GM18858 (cell line): ENCODE measurements around the gene MLNR.

ENCODE experiments used
- ATAC-seq: cut with Tn5 transposase; IDR thresholded peaks from one replicate; pipeline ENCODE4 v1.9.1; 2021; ENCODE audit not compliant: unreplicated experiment

MLNR gene, protein sequence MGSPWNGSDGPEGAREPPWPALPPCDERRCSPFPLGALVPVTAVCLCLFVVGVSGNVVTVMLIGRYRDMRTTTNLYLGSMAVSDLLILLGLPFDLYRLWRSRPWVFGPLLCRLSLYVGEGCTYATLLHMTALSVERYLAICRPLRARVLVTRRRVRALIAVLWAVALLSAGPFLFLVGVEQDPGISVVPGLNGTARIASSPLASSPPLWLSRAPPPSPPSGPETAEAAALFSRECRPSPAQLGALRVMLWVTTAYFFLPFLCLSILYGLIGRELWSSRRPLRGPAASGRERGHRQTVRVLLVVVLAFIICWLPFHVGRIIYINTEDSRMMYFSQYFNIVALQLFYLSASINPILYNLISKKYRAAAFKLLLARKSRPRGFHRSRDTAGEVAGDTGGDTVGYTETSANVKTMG

GRCh38 chr13:49220036-49220855 lies at the start of gene MLNR:
Gene MLNR, plus strand, starts transcription at chr13:49220338. Its CDS starts 0 bp downstream, at chr13:49220338.
- no peak for ATAC-seq

DNA sequence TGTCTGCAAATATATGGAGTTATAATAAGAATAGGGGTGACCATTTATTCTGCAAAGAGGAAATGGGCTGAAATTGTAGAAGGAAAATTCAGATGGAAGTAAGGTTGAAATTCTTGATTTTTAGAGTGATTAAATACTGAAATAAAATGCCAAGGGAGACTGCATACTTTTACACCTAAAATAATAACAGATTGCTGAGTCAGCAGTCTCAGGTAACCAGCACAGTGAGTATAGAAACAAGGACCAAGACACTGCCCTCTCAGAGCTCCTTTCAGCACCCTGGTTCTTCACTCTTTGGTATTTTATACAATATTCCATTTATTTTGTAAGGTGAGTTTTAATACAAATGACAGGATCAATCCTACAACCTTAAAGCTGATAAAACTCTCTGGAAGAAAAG lies 48.8 kb upstream of the MLNR start:
- no peak for ATAC-seq

DNA sequence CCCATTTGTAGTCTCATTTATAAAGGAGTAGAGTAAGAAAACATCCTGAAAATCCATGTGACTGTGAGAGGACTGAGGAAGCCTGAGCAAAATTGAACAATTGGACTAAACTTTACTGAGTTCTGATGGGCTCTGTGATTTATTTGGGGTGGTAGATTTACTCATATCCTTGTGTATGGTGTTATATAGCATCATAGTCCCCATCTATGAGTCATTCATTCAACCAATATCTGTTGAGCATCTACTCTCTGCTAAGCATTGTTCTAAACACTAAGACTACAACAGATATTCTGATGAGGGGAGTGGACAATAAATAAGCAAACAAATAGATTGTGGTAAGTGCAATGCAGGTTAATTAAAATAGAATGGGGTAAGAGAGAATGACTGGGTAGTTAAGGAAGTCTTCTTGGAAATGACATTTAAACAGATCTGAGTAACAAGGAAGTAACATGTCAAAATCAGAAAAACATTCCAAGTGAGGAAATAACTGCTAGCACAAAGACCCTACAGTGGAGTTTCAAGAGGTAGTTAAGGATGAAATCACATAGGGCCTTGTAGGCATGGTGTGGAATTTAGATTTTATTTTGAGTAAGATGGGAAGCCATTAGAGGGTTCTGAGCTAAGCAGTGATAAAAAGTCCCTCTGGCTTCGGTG lies 36.3 kb upstream of the MLNR start:
- ATAC-seq = no peak

GRCh38 chr13:49184621-49185020 lies 35.5 kb upstream of the MLNR start:
- ATAC-seq = no peak

DNA sequence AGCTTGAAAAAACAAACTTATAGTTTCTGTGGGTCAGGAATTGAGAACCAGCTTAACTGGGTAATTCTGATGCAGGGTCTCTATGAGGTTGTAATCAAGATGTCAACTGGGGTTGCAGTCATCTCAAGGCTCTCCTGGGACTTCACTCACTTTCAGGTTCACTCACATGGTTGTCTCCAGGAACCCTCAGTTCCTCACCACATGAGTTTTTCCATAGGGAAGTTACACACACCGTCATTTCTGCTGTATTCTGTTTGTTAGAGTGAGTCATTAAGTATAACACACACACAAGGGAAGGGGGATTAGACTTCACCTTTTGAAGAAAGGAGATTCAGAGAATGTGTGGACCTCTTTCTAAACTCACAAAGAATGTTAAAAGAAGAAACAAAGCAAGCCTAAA lies 34.9 kb upstream of the MLNR start:
- ATAC-seq = no peak

DNA sequence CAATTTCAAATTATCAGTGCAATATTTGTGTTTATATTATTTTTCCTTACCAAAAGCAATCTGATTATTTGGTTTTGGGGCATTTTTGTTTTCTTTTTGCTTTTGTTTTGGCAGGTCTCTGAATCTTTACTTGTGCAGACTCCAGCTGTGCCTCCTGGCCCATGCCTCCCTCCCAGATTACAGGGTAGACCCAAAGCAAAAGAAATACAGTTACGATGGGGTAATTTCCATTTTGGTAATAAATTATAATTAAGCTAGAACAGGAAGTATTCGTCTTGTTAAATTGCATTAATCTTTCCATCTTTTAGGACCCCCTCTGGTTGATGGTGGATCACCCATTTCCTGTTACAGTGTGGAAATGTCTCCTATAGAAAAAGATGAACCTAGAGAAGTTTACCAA lies 29.2 kb upstream of the MLNR start:
- ATAC-seq = no peak

DNA sequence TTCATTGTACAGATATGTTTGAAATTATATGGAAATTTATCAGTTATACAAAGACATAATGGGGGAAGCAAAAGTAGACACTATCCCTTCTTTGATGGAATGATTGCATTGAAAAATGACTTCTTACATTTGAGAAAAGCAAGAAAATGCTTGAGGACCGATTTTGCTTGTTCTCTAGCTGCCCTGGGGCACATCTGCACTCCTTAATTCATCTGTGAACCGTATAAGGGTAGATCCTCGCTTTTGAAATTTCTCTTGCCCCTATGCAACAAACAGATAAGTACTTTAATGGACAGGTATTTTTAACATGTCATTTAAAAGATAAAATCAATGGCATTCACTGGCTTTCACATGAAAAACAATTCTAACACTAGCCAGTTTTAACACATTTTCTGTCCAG lies 13.5 kb upstream of the MLNR start:
- no peak for ATAC-seq

DNA sequence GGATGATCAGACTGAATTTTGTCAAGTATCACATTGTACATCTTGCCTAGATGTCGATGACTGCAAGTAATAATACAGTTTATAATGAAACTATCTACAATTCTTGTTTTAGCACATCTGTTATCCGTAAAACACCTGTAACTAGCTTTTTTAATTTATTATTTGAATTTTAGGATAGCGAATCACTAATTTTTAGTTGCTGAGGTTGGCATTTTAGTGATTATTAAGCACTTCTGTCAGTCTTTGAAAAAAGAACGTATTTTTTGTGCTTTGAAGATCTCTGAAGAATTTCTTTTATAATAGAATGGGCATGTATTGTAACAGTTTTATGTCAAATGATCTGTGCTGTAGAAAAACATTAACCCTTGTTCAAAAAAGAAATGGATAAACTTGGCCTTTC lies 11.5 kb upstream of the MLNR start:
- no peak for ATAC-seq

GRCh38 chr13:49210114-49210513 lies 10.0 kb upstream of the MLNR start:
- no peak for ATAC-seq

GRCh38 chr13:49210669-49211068 lies 9.5 kb upstream of the MLNR start:
- no peak for ATAC-seq

DNA sequence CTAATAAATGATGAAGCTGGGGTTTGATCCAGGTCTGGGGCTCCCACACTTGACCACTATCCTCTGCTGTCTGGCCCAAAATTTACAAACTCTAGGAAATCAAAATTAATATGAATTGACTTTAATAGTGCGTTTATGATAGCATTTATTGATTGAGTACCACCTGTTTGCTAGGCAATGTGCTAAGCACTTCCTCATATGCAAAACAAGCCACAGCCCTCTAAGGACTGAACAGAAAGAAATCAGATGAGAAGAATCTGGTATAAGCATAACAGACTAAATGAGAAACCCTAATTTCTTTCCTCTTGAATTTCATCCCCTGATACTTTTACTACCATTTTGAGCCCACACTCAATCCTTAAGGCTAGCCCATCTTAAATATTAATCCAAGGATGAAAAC lies 6.6 kb upstream of the MLNR start:
- no peak for ATAC-seq

GRCh38 chr13:49213997-49214916 lies 5.9 kb upstream of the MLNR start:
- no peak for ATAC-seq

- no peak for ATAC-seq
These were observed 5.2 kb upstream of the MLNR start for GRCh38 chr13:49214917-49215376.

DNA sequence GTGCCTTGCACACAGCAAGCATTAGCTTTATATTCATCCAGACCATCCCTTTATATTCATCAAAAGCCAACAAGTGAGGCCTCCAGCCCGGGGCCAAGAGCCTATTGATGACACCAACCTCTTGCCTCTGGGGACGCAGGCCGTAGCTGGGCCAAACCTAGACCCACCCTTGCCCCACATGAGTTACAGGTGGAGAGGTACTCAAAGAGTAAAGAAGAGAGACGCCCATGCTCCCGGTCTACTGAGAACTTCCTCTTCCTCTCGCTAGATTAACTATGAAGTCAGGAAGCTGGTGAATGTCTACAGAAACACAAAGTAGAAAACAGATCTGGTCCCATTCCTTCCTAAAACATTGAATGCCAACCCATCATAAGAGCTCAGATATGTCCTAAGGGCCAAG lies 3.8 kb upstream of the MLNR start:
- ATAC-seq = no peak

GRCh38 chr13:49217962-49218492 lies 2.1 kb upstream of the MLNR start:
- ATAC-seq = no peak

- ATAC-seq = no peak
These were observed 1.6 kb upstream of the MLNR start for GRCh38 chr13:49218493-49219051.

DNA sequence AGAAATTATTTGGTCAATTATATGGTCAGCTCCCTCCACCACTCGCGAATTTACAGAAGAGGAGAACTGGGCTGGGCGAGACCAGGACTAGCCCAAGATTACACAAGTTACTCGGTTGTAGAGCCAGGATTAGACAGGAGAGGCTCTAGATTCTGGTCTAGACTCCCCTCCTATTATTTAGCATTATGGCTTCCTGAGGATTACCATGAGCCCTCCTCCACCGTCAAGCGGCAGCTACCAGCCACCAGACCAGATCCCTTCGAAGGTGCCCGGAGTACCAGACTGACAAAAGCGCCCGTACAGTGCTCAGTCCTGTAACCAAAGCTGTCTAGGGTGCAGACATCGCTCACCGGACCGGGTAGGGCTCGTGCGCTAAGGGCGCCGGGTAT lies 497 bp upstream of the MLNR start:
- no peak for ATAC-seq

- no peak for ATAC-seq
These were observed 885 bp downstream of the MLNR start for GRCh38 chr13:49220856-49221589.

- ATAC-seq = no peak
These were observed 1.4 kb downstream of the MLNR start for GRCh38 chr13:49221590-49221965.
